SU-DHL-6 (cell line): ENCODE results near the gene C11orf24.

Source experiments
- H2AFZ ChIP-seq: fragments of 200-600 bp; sonication (generic); 2 replicates; pipeline ENCODE4 v1.6.1; 2014; ENCODE audit warnings: low read depth, mild to moderate bottlenecking, moderate library complexity, mixed read lengths, antibody characterized with exemption, low read length; ENCODE audit not compliant: severe bottlenecking
- H3F3A ChIP-seq: fragments of 200-600 bp; shearing (Covaris generic); 2 replicates; pipeline ENCODE4 v1.6.0; 2016; ENCODE audit warnings: antibody characterized with exemption, mild to moderate bottlenecking; ENCODE audit not compliant: insufficient read depth
- H3K27ac ChIP-seq: fragments of 200-600 bp; sonication (generic); 2 replicates; pipeline ENCODE4 v1.5.1; 2016; ENCODE audit warnings: low read depth, mild to moderate bottlenecking, low read length, moderate library complexity, mixed read lengths
- H3K27me3 ChIP-seq: fragments of 200-600 bp; sonication (generic), shearing (Covaris generic); 2 replicates; pipeline ENCODE4 v1.6.0; 2014; ENCODE audit warnings: mild to moderate bottlenecking, low read length
- H3K36me3 ChIP-seq: fragments of 200-600 bp; sonication (generic); 2 replicates; pipeline ENCODE4 v1.6.1; 2014; ENCODE audit warnings: mild to moderate bottlenecking, low read length, mixed read lengths
- H3K4me2 ChIP-seq: fragments of 300-600, 200-600 bp; shearing (Covaris generic), sonication (generic); 2 replicates; pipeline ENCODE4 v1.6.0; 2014; ENCODE audit warnings: low read length, low read depth, mild to moderate bottlenecking; ENCODE audit not compliant: poor library complexity, severe bottlenecking
- H3K4me3 ChIP-seq: fragments of 200-600 bp; sonication (generic); 2 replicates; pipeline ENCODE4 v1.5.1; 2014; ENCODE audit warnings: antibody characterized with exemption, low read length, mild to moderate bottlenecking, mixed read lengths; ENCODE audit not compliant: insufficient read depth, poor library complexity, severe bottlenecking
- H3K79me2 ChIP-seq: fragments of 200-600 bp; sonication (generic); 2 replicates; pipeline ENCODE4 v1.6.1; 2014; ENCODE audit warnings: mild to moderate bottlenecking, low read length, moderate library complexity; ENCODE audit not compliant: insufficient read depth
- H3K9ac ChIP-seq: fragments of 200-600 bp; sonication (generic); 2 replicates; pipeline ENCODE4 v1.7.0; 2014; ENCODE audit warnings: mild to moderate bottlenecking, low read length
- H3K9me2 ChIP-seq: fragments of 200-600 bp; sonication (generic); replicated peaks from 2 replicates; pipeline ENCODE4 v1.6.1; 2014; ENCODE audit warnings: low read length; ENCODE audit not compliant: insufficient read depth
- H3K9me3 ChIP-seq: fragments of 200-600 bp; sonication (generic); 2 replicates; pipeline ENCODE4 v1.6.1; 2014; ENCODE audit warnings: low read length, mixed read lengths; ENCODE audit not compliant: insufficient read depth
- H4K20me1 ChIP-seq: fragments of 200-600 bp; sonication (generic); 2 replicates; pipeline ENCODE4 v1.6.1; 2014; ENCODE audit warnings: low read depth, mild to moderate bottlenecking, antibody characterized with exemption, low read length, moderate library complexity, mixed read lengths
- EZH2phosphoT487 ChIP-seq: fragments of 200-600 bp; sonication (generic), shearing (Covaris generic); conservative IDR thresholded peaks from 2 replicates; pipeline ENCODE4 v1.6.1; 2018; ENCODE audit warnings: mild to moderate bottlenecking, antibody characterized with exemption, low read length, moderate library complexity, mixed read lengths
- TF ChIP-seq, protein P1 (sequence below): fragments of 200-600 bp; sonication (generic); IDR thresholded peaks from one replicate; pipeline ENCODE4 v1.5.1; 2017; ENCODE audit warnings: antibody characterized with exemption, mild to moderate bottlenecking, low read length, moderate library complexity; ENCODE audit not compliant: insufficient read depth, poor library complexity, severe bottlenecking

The C11orf24 gene

GRCh38 chr11:68263444-68264035 is 8.2 kb downstream of the C11orf24 start:
- Histone ChIP-seq H3K9me2 (no peaks in the 10 kb centered on the region), H4K20me1 (no peaks in the 10 kb centered on the region), H3F3A (peaks cover 4% of the 10 kb centered on the region; the same call in 1 of the 2 replicates), H3K9me3 (no peaks in the 10 kb centered on the region), H3K36me3 (no peaks in the 10 kb centered on the region), H3K27ac (no peak overlapping the region), H3K79me2 (0 out of 2 replicates have a peak, but pooled peaks cover 4% of the 10 kb centered on the region), H3K9ac (no peak overlapping the region), H3K27me3 (no peaks in the 10 kb centered on the region), H3K4me3 (no peak overlapping the region), H2AFZ (no peak overlapping the region), H3K4me2 (no peak overlapping the region)
- TF ChIP-seq, protein P1, sequence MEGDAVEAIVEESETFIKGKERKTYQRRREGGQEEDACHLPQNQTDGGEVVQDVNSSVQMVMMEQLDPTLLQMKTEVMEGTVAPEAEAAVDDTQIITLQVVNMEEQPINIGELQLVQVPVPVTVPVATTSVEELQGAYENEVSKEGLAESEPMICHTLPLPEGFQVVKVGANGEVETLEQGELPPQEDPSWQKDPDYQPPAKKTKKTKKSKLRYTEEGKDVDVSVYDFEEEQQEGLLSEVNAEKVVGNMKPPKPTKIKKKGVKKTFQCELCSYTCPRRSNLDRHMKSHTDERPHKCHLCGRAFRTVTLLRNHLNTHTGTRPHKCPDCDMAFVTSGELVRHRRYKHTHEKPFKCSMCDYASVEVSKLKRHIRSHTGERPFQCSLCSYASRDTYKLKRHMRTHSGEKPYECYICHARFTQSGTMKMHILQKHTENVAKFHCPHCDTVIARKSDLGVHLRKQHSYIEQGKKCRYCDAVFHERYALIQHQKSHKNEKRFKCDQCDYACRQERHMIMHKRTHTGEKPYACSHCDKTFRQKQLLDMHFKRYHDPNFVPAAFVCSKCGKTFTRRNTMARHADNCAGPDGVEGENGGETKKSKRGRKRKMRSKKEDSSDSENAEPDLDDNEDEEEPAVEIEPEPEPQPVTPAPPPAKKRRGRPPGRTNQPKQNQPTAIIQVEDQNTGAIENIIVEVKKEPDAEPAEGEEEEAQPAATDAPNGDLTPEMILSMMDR: no peak
- TF ChIP-seq EZH2phosphoT487: no peak

- no peak overlapping the region for H3K4me3 ChIP-seq
- no peak overlapping the region for H3K27ac ChIP-seq
- H3K9me3 ChIP-seq: no peaks in the 10 kb centered on the region
- H4K20me1 ChIP-seq: no peaks in the 10 kb centered on the region
- no peak overlapping the region for H3K9ac ChIP-seq
- H3K27me3 ChIP-seq: no peaks in the 10 kb centered on the region
- H3K9me2 ChIP-seq: no peaks in the 10 kb centered on the region
- no peak overlapping the region for H2AFZ ChIP-seq
- TF ChIP-seq EZH2phosphoT487: no peak
- TF ChIP-seq, protein P1: no peak
- H3K36me3 ChIP-seq: no peaks in the 10 kb centered on the region
- H3K79me2 ChIP-seq: no peaks in the 10 kb centered on the region
- H3K4me2 ChIP-seq: no peak overlapping the region
- H3F3A ChIP-seq: peaks cover 4% of the 10 kb centered on the region; the same call in 1 of the 2 replicates
Observed at GRCh38 chr11:68262544-68262827, 9.3 kb downstream of the C11orf24 start.

DNA sequence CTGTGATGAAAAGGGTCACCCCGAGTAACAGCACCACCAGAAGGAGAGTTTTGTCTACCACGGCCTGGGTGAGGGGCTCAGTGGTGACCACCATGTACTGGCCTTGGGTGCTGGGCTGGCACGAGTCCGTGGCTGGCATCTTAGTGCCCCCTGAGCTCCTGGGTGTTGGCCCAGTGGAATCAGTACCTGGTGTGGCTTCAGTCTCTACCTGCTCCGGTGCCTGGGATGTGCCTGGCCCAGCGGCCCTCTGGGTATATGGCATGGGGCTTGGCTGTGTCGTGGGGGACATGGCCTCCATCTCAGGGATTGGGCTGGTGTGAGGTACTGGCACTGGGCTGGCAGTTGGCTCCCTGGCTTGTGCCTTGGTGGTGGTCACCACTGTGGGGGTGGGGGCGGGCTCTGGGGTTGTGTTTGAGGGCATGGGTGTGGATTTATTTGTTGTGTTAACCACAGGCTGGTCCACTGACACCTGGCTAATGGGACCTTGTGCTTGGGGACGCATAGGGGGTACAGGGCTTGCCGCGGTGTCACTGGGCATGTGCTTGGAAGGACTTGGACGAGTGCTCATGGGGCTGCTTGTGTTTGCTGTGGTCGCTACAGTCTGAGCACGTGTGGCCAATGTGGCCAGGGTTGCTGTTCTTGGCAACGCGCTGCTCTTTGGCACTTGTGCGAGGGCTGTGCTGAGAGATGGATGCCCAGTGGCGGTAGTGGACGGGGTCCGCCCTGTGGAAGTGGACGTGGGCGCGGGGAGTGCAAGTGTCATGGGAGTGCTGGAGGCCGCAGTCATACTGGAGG is 9.8 kb downstream of the C11orf24 start:
- TF ChIP-seq, protein P1: no peak
- TF ChIP-seq EZH2phosphoT487: no peak
- no peaks in the 10 kb centered on the region for H4K20me1 ChIP-seq
- H3K36me3 ChIP-seq: no peaks in the 10 kb centered on the region
- no peak overlapping the region for H3K27ac ChIP-seq
- H2AFZ ChIP-seq: no peak overlapping the region
- no peak overlapping the region for H3K4me2 ChIP-seq
- H3K9me2 ChIP-seq: no peaks in the 10 kb centered on the region
- no peaks in the 10 kb centered on the region for H3F3A ChIP-seq
- H3K9me3 ChIP-seq: no peaks in the 10 kb centered on the region
- no peak overlapping the region for H3K4me3 ChIP-seq
- no peaks in the 10 kb centered on the region for H3K79me2 ChIP-seq
- H3K27me3 ChIP-seq: no peaks in the 10 kb centered on the region
- no peak overlapping the region for H3K9ac ChIP-seq
